ENCODE measurements around the gene PIGU. TPM values are rescaled to one million over a fixed set of nuclear protein-coding genes. Genes with fewer than 3 reads are reported as not detected.
A peak's percentile ranks its signal among the peaks of the same experiment; 100 is the strongest.
"Not testable (repeated sequence)": the region's sequence is repeated elsewhere in the genome, so short reads cannot be mapped to it uniquely, and the experiment has no call there.

Gene PIGU
- total RNA-seq, 1 donor from 2014 or later, result 5.5 TPM

GRCh38 chr20:34615477-34615876 lies 61.4 kb downstream of the PIGU start:
- Histone ChIP-seq H3K4me3 (ENCODE audit: low read depth, low read length) (no peak overlapping the region), H3K36me3 (ENCODE audit: control insufficient read depth, insufficient read depth, low read length) (no peaks in the 10 kb centered on the region), H3K27me3 (ENCODE audit: control insufficient read depth, insufficient read depth, low read length) (no peaks in the 10 kb centered on the region)
- no peak for FAIRE-seq
- DNase-seq (ENCODE audit: low read depth), result peak; percentile 36
- no peak for TF ChIP-seq CTCF (IDR thresholded peaks at IDR 0.05; ENCODE audit: insufficient read depth, low read length, severe bottlenecking)

- H3K27me3 ChIP-seq (ENCODE audit: control insufficient read depth, insufficient read depth, low read length); H3K36me3 ChIP-seq (ENCODE audit: control insufficient read depth, insufficient read depth, low read length); FAIRE-seq; DNase-seq (ENCODE audit: low read depth); H3K4me3 ChIP-seq (ENCODE audit: low read depth, low read length): not testable (repeated sequence)
Measured at GRCh38 chr20:34611976-34612375, 64.9 kb downstream of the PIGU start.

- H3K36me3 ChIP-seq (ENCODE audit: control insufficient read depth, insufficient read depth, low read length), result no peaks in the 10 kb centered on the region
- DNase-seq (ENCODE audit: low read depth) (no peak), FAIRE-seq (no peak)
- H3K4me3 ChIP-seq (ENCODE audit: low read depth, low read length), result no peak overlapping the region
- TF ChIP-seq CTCF (IDR thresholded peaks at IDR 0.05; ENCODE audit: insufficient read depth, low read length, severe bottlenecking), result no peak
- H3K27me3 ChIP-seq (ENCODE audit: control insufficient read depth, insufficient read depth, low read length), result no peaks in the 10 kb centered on the region
Measured at GRCh38 chr20:34607066-34607465, 69.8 kb downstream of the PIGU start.

GRCh38 chr20:34604980-34605788 lies 71.7 kb downstream of the PIGU start:
- FAIRE-seq, result no peak

GRCh38 chr20:34600892-34601653 lies 75.8 kb downstream of the PIGU start:
- no peaks in the 10 kb centered on the region for H3K27me3 ChIP-seq (ENCODE audit: control insufficient read depth, insufficient read depth, low read length)
- no peak overlapping the region for H3K4me3 ChIP-seq (ENCODE audit: low read depth, low read length)
- no peak for DNase-seq (ENCODE audit: low read depth)
- H3K36me3 ChIP-seq (ENCODE audit: control insufficient read depth, insufficient read depth, low read length), result no peaks in the 10 kb centered on the region
- no peak for TF ChIP-seq CTCF (IDR thresholded peaks at IDR 0.05; ENCODE audit: insufficient read depth, low read length, severe bottlenecking)
- FAIRE-seq, result no peak

More at GRCh38 chr20:34604980-34605788, 71.7 kb downstream of the PIGU start:
- no peak for TF ChIP-seq CTCF (IDR thresholded peaks at IDR 0.05; ENCODE audit: insufficient read depth, low read length, severe bottlenecking)
- no peaks in the 10 kb centered on the region for H3K36me3 ChIP-seq (ENCODE audit: control insufficient read depth, insufficient read depth, low read length)
- no peaks in the 10 kb centered on the region for H3K27me3 ChIP-seq (ENCODE audit: control insufficient read depth, insufficient read depth, low read length)
- H3K4me3 ChIP-seq (ENCODE audit: low read depth, low read length), result no peak overlapping the region
- no peak for DNase-seq (ENCODE audit: low read depth)

- no peaks in the 10 kb centered on the region for H3K36me3 ChIP-seq (ENCODE audit: control insufficient read depth, insufficient read depth, low read length)
- no peak for TF ChIP-seq CTCF (IDR thresholded peaks at IDR 0.05; ENCODE audit: insufficient read depth, low read length, severe bottlenecking)
- no peaks in the 10 kb centered on the region for H3K27me3 ChIP-seq (ENCODE audit: control insufficient read depth, insufficient read depth, low read length)
- DNase-seq (ENCODE audit: low read depth), result no peak
- H3K4me3 ChIP-seq (ENCODE audit: low read depth, low read length), result no peak overlapping the region
- FAIRE-seq, result no peak
Measured at GRCh38 chr20:34595377-34596184, 81.3 kb downstream of the PIGU start.
